NB4 (cell line): ENCODE data around the gene ARHGAP26.

Experiments
- MYC ChIP-seq: IDR thresholded peaks from 2 replicates; pipeline ENCODE4 v1.6.1; 2011; ENCODE audit warnings: low read depth, low read length
- POLR2A ChIP-seq: IDR thresholded peaks from 2 replicates; pipeline ENCODE4 v1.6.1; 2011; ENCODE audit warnings: mild to moderate bottlenecking; ENCODE audit not compliant: insufficient read length; ENCODE audit errors: extremely low read depth
- TF ChIP-seq, protein P1 (sequence below): IDR thresholded peaks from one replicate; pipeline ENCODE4 v1.5.1; 2012; ENCODE audit warnings: low read depth, low read length

DNA sequence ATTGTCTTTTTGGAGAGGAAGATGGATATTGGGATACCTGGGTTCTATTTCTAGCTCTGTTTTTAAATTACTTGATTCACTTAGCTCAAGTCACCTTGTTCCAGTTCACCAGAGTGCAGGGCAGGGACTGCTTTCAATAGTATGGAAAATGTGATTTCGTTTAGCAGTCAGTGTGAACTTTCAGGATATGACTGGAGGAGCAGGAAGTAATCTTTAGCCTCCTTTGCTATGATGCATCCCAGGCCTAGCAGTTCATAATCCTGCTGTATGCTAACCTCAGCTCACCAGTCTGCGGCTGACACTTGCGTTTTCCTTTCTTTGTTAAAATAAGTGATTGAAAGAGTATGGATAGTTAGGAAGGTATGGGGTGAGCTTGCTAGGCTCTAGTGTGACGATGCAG is 169.7 kb downstream of the ARHGAP26 start:
- TF ChIP-seq, protein P1, sequence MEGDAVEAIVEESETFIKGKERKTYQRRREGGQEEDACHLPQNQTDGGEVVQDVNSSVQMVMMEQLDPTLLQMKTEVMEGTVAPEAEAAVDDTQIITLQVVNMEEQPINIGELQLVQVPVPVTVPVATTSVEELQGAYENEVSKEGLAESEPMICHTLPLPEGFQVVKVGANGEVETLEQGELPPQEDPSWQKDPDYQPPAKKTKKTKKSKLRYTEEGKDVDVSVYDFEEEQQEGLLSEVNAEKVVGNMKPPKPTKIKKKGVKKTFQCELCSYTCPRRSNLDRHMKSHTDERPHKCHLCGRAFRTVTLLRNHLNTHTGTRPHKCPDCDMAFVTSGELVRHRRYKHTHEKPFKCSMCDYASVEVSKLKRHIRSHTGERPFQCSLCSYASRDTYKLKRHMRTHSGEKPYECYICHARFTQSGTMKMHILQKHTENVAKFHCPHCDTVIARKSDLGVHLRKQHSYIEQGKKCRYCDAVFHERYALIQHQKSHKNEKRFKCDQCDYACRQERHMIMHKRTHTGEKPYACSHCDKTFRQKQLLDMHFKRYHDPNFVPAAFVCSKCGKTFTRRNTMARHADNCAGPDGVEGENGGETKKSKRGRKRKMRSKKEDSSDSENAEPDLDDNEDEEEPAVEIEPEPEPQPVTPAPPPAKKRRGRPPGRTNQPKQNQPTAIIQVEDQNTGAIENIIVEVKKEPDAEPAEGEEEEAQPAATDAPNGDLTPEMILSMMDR, result no peak
- TF ChIP-seq POLR2A (no peak), MYC (no peak)
